Frontal cortex (tissue), 4 donors: Measurements from ENCODE around the gene SLC25A21. TPM values are rescaled to one million over a fixed set of nuclear protein-coding genes. Genes with fewer than 3 reads are reported as not detected.

ENCODE experiments used
- DNase-seq, 2 donors: peaks; one replicate each; pipeline ENCODE4 v3.0.0; 2012; ENCODE audit warnings: low spot score in 2 of 2
- FAIRE-seq: peaks from 2 replicates; lab custom pipeline; 2012; peaks lifted over from hg19 to GRCh38; lab: Jason Lieb, UNC
- total RNA-seq: library from RNA; depleted of rRNA; stranded (reverse); fragments of >200 nt; gene quantifications from one replicate; pipeline ENCODE4 v1.2.3, GENCODE V29; 2014
- donor health status: control.
- donor health status: control.
- donor health status: control.

SLC25A21 gene
- total RNA-seq, 1 donor from 2014 or later = 6.1 TPM

- DNase-seq (peak in 1 of 2 donors; percentile 4), FAIRE-seq (no peak)
Measured at GRCh38 chr14:37056473-37056872, 115.9 kb downstream of the SLC25A21 start.

- FAIRE-seq (no peak), DNase-seq (no peak)
Measured at GRCh38 chr14:37054869-37055268, 117.5 kb downstream of the SLC25A21 start.

DNA sequence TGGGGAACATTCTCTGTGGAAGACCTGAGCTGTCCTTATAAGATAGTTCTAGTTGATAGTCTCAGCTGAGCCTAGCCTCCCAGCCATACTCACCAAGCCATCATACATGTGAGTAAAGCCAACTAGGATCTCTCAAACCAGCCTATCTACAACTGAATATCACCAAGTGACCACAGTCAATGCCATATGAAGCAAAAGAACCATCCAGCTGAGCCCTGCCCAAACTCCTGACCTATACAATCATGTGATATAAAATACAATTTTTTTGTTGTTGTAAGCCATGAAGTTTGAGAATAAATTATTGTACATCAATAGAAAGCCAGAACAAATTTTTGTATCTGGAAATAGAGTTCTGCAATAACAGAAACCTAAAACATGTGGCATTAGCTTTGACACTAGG lies 118.3 kb downstream of the SLC25A21 start:
- DNase-seq = no peak
- FAIRE-seq = no peak

DNA sequence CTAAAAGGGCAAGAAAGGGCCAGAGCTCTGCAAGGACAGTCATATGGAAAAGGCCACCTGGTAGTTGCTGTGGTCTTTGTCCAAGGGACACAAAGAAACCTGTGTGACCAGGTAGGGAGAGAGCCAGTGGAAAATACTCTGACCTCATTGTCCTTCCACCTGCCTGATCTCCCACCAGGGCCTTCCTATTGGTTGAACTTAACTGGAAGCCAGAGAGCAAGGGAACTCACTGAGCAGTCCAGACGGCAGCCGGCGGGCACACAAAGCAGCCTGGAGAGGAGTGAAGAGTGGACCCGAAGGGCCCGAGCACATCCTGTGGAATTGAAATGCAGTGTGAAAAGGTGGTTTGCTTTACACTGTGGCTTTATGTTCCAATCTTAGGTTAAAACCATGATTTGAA lies 120.7 kb downstream of the SLC25A21 start:
- DNase-seq (no peak), FAIRE-seq (no peak)

DNA sequence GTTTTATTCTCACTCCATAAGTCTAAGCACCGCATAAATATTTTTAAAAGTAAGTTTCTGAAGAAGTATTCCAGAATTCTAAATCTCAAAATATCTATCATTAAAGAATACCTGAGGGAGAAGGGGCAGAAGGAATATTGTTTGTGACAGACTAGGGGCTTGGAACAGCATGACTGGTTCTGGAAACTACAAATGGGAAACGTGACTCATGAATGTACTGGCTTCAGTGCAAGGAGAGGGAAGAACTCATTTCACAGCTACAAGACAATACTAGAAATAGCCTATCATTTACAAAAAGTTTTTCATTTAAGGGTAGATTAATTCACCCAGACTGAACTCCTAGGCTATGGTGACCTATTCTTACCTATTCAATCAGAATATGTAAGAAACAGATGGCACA lies 121.3 kb downstream of the SLC25A21 start:
- DNase-seq = no peak
- no peak for FAIRE-seq

DNA sequence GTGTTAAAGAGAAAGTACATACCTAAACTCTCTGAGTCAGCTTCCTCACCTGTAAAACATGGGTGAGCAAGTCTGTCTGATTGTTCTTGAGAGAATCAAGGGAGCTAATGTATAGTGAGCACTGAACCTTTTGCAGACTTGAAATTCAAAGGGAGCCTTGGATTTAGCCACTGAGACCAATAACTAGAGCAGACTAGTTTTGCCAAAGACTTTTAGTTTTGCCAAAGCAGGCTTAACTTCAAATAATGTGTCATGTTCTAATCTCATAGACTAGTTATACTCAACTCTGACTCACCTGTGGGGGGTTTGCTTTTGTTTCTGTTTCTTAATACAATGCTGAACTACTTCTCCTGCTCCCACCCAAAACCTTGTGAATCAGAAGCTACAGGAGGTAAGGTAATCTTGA lies 123.7 kb downstream of the SLC25A21 start:
- FAIRE-seq (no peak), DNase-seq (no peak)

DNA sequence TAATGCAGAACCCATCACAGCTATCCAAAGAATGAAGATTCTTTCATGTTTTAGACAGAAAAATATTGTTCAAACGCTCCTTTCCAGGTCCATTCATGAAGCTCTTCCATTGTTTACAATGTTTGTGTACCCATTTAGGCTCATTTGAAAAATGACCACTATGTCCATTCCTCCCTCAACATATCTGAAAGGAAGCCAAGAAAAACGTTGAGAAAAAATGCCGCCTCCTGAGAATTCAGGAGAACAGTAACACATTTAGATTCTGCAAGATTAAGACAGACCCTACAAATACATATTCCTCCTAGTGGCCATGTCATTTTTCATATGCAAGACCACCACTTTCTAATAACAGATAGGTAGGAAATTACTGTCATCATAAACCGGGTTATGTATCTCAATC lies 124.4 kb downstream of the SLC25A21 start:
- FAIRE-seq (no peak), DNase-seq (no peak)

GRCh38 chr14:37047226-37047625 lies 125.2 kb downstream of the SLC25A21 start:
- DNase-seq = no peak

GRCh38 chr14:37046815-37047214 lies 125.6 kb downstream of the SLC25A21 start:
- FAIRE-seq (no peak), DNase-seq (no peak)

More at GRCh38 chr14:37047226-37047625, 125.2 kb downstream of the SLC25A21 start:
- FAIRE-seq = no peak

DNA sequence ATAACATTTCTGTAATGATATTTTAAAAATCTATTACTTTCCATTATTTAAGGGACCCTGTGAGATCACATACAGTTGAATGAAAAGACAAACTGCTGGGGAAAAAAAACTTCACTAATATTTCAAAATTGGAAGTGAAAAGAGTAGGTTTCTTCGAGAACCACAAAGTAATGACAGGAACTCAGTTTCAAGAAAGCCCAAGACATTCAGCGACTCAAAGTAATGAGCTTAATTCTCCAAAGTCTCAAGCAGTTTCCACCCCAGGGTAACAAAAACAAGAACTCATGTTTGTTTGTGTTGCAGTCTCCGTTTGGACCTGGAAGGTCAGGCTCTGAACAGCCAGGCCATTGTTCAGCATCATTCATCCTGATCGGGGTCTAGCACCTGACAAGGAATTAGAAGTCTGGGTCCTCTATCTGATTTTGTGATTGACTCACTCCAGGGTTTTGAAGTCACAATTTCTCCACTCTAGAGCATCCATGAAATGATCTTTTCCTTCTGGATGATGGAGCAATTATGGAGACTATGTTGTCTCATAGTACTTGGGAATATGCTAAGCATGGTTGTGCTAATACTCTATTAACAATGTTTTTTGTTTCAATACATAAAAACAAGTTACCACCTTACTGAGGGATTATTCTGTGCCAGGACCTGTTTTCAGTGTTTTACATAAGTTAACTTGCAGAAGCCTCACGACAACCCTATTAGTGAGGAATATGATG lies 126.9 kb downstream of the SLC25A21 start:
- FAIRE-seq (no peak), DNase-seq (no peak)

- no peak for FAIRE-seq
Measured at GRCh38 chr14:37037636-37038387, 134.6 kb downstream of the SLC25A21 start.

GRCh38 chr14:37036669-37037341 lies 135.6 kb downstream of the SLC25A21 start:
- FAIRE-seq = no peak
- no peak for DNase-seq

More at GRCh38 chr14:37037636-37038387, 134.6 kb downstream of the SLC25A21 start:
- DNase-seq = no peak

DNA sequence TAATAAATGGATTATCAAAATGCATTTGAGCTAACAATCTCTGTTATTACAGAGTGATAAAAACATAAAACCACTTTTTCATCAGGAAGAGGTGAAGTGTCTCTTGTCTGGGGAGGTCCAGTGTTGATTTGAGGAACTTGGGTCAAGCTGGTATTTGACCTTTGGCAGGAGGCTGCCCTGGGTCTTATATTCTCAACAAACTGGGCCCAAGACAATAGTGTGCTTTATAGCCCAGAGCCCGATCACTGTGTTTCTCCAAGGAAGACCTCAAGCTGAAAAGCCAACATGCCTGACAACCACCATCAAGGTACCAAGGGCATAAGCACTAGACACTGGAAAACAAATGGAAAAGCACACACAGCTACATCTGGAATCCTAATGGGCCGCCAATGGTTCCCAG lies 137.0 kb downstream of the SLC25A21 start:
- DNase-seq = no peak
- FAIRE-seq = no peak

GRCh38 chr14:37034410-37035285 lies 137.8 kb downstream of the SLC25A21 start:
- no peak for FAIRE-seq
- peak in 1 of 2 donors; percentile 8 for DNase-seq

- no peak for DNase-seq
- FAIRE-seq = no peak
Measured at GRCh38 chr14:37032863-37033262, 139.5 kb downstream of the SLC25A21 start.

DNA sequence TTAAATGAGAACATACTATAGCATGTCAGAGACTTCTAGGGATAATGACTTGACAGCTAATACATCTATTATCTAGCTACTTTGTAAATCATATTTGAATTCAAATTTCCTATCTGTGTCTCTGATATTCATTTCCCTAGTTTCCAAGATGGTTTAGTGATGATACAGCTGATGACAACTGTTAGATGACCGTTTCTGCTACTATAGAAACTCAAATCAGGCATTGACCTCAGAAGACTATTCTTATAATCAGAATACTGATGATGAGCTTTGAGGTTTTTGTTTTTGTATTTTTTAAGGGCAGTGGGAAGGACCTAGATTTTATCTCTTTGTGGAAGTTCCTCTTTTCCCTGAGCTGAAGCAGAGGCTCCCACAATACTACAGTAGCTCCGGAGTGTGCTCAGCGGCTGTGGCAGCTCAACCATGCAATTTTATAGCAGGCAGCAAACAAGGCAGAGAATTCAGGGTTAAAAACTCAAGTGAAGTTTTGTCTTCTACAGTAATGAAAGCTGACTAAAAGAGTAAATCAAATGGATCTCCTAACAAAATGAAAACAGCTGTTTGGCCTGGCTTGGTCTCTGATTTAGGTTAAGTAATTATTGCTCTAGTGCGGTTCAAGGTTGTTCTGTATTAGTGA lies 145.1 kb downstream of the SLC25A21 start:
- FAIRE-seq = no peak
- no peak for DNase-seq

GRCh38 chr14:37023875-37024565 lies 148.4 kb downstream of the SLC25A21 start:
- FAIRE-seq (no peak), DNase-seq (no peak)

DNA sequence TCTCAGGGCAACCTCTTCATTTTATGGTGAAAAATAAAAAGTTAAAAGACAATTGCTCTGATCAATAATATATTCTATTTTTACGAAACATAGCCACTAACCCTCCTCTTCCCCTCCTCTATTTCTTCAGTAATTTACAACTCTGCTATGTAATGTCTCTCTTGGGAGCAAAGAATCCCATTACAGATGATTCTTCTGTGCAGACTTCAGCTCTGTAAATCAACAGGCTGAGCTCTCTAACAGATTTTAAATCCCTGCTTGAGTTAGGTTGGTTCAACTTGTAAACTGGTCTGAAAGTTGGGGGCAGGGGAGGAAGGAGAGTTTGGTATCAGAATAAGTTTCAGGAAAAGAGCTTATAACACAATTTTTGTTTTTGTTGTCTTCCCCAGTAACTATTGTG lies 151.0 kb downstream of the SLC25A21 start:
- no peak for FAIRE-seq

GRCh38 chr14:37019488-37019887 lies 152.9 kb downstream of the SLC25A21 start:
- no peak for FAIRE-seq
- no peak for DNase-seq

More for the DNA sequence above, 151.0 kb downstream of the SLC25A21 start:
- no peak for DNase-seq
